PFSK-1 (cell line): ENCODE results near the gene NECAB2.

Experiments used
- FOXP2 ChIP-seq: optimal IDR thresholded peaks from 2 replicates; pipeline ENCODE3; 2011; ENCODE audit warnings: borderline replicate concordance, control low read depth, inconsistent platforms; ENCODE audit not compliant: insufficient read depth; ENCODE audit errors: extremely low read length, extremely low read depth
- POLR2AphosphoS5 ChIP-seq: IDR thresholded peaks from 2 replicates; pipeline ENCODE4 v1.6.1; 2012; ENCODE audit warnings: low read depth, mild to moderate bottlenecking, control low read depth, low read length, moderate library complexity
- SIN3A ChIP-seq: IDR thresholded peaks from 2 replicates; pipeline ENCODE4 v1.6.1; 2012; ENCODE audit warnings: mild to moderate bottlenecking, low read length, moderate library complexity, borderline replicate concordance; ENCODE audit not compliant: insufficient read depth
- TAF1 ChIP-seq: IDR thresholded peaks from 2 replicates; pipeline ENCODE4 v1.6.1; 2012; ENCODE audit warnings: low read length, control low read depth, borderline replicate concordance; ENCODE audit not compliant: insufficient read depth
- TF ChIP-seq, protein P1 (sequence below), 2 experiments: IDR thresholded peaks; 2 replicates each; pipeline versions ENCODE4 v1.6.1 to v1.8.0; 2011 to 2012; ENCODE audit warnings: low read depth in 2 of 2, low read length in 2 of 2, control low read depth in 1 of 2, inconsistent platforms in 1 of 2, mild to moderate bottlenecking in 1 of 2, moderate library complexity in 1 of 2; ENCODE audit not compliant: insufficient read depth in 1 of 2

The NECAB2 gene

DNA sequence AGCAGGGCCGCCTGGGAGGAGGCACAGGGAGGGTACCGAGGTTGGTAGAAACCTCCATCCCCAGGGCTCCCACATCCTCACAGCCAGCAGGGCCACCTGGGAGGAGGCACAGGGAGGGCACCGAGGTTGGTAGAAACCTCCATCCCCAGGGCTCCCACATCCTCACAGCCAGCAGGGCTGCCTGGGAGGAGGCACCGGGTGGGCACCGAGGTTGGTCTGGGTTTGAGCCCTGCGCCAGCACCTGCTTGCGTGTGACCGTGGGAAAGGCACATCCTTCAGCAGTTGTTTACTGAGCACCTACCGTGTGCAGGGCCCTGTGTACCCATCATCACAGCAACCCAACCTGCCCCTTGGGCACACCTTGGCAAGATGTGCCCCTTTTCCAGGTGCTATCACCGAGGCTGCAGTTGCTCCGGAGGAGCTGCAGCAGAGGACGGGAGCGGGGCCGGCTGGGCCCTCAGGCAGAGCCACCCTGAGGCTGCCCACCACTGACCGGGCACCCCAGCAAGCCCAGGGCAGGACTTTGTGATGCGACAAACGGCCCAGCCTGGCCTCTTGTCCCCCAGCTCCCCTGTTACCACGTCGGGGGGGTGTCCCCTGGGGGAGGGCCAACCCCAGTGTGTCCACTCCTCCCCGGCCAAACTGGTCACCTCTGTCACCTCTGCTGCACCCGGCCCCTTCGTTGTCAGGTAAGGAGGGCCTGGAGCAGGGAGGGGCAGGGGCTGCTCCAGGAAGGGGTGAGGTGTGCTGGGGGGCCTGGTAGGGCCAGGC lies 37.1 kb upstream of the NECAB2 start:
- TF ChIP-seq POLR2AphosphoS5: no peak
- no peak for TF ChIP-seq FOXP2
- TF ChIP-seq SIN3A: no peak
- TF ChIP-seq, protein P1, sequence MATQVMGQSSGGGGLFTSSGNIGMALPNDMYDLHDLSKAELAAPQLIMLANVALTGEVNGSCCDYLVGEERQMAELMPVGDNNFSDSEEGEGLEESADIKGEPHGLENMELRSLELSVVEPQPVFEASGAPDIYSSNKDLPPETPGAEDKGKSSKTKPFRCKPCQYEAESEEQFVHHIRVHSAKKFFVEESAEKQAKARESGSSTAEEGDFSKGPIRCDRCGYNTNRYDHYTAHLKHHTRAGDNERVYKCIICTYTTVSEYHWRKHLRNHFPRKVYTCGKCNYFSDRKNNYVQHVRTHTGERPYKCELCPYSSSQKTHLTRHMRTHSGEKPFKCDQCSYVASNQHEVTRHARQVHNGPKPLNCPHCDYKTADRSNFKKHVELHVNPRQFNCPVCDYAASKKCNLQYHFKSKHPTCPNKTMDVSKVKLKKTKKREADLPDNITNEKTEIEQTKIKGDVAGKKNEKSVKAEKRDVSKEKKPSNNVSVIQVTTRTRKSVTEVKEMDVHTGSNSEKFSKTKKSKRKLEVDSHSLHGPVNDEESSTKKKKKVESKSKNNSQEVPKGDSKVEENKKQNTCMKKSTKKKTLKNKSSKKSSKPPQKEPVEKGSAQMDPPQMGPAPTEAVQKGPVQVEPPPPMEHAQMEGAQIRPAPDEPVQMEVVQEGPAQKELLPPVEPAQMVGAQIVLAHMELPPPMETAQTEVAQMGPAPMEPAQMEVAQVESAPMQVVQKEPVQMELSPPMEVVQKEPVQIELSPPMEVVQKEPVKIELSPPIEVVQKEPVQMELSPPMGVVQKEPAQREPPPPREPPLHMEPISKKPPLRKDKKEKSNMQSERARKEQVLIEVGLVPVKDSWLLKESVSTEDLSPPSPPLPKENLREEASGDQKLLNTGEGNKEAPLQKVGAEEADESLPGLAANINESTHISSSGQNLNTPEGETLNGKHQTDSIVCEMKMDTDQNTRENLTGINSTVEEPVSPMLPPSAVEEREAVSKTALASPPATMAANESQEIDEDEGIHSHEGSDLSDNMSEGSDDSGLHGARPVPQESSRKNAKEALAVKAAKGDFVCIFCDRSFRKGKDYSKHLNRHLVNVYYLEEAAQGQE (IDR thresholded peaks at IDR 0.05; ENCODE audit: insufficient read depth in 1 of 2, low read depth in 2 of 2, low read length in 2 of 2): no peak
- no peak for TF ChIP-seq TAF1

DNA sequence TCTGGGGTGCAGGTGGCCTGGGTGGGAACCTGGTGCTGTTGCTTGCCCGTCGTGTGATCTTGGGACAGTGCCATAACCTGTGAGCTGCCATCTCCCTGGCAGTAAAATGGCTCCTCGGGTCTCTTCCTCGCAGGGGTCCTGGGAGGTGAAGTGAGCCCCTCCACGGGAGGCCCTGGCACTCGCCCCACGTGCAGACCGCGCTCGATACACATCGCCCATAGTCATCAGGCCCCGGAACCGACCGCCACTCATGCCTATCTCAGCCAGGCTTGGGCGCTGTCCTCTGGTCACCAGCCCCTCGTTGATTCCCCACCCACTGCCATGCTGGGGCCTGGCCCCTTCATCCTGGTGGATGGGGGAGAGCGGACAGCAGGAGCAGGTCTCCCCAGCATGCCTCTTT lies 36.5 kb upstream of the NECAB2 start:
- TF ChIP-seq POLR2AphosphoS5: no peak
- no peak for TF ChIP-seq SIN3A
- TF ChIP-seq, protein P1 (IDR thresholded peaks at IDR 0.05; ENCODE audit: insufficient read depth in 1 of 2, low read depth in 2 of 2, low read length in 2 of 2): no peak
- TF ChIP-seq TAF1: no peak
- no peak for TF ChIP-seq FOXP2

DNA sequence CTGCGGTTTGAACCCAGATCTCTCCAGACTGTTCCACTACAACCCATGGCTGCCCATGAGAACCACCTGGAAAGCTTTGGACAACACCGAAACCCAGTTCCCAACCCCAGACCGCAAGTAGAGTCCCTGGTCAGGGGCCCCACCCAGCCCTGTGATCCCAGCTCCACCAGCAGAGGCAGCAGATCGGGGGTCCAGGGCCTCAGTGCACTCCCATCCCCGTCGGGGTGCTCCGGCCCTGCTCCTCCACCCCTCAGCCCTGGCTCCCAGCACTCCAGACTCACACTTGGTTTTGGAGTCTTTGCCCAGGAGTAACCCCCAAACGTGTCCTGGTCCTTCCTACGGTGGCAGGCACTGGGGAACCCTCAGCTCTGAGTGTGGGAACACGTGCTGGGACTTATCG lies 35.7 kb upstream of the NECAB2 start:
- no peak for TF ChIP-seq FOXP2
- TF ChIP-seq, protein P1 (IDR thresholded peaks at IDR 0.05; ENCODE audit: insufficient read depth in 1 of 2, low read depth in 2 of 2, low read length in 2 of 2): no peak
- TF ChIP-seq TAF1: no peak
- TF ChIP-seq SIN3A: no peak

DNA sequence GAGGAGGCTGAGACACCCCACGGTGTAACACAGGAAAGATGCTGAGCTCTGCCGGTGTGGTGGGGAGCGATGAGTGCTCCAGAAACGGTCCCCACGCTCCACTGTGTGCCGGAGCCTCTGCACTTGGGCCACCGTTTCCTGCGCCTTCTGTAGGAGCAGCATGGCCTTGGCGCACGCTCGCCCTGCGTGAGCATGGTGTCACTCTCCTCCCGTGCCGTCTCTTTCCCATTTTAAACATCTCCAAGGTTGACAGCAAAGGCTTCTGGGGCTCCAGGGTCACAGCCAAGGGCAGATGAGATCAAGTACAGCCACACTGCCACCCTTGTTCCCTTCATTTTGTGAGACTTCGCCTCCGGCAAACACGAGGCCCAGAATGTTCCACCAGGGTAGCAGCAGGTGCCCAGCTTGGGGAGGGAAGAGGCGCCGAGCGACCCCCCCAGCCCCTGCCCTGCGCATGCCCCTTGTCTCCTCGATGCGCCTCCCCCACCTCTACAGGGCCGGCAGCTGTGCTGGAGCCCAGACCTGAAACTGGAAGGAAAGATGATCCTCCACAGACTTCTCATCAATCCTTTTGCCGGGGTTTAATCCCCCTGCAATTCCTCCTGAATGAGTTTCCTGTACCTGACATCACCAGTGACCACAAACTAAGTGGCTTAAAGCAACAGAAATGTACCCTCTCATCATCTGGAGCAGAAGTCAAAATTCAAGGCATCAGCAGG lies 34.9 kb upstream of the NECAB2 start:
- TF ChIP-seq FOXP2 (no peak), SIN3A (no peak), POLR2AphosphoS5 (no peak), TAF1 (no peak)
- TF ChIP-seq, protein P1 (IDR thresholded peaks at IDR 0.05; ENCODE audit: insufficient read depth in 1 of 2, low read depth in 2 of 2, low read length in 2 of 2): no peak
